PC-9 (cell line): ENCODE results near the gene NAA10. TPM values are rescaled to one million over a fixed set of nuclear protein-coding genes. Genes with fewer than 3 reads are reported as not detected.

ENCODE experiments used
- BruUV-seq: library from RNA; stranded (reverse); fragments of 400-500 nt; replicated peaks from 2 replicates; lab custom pipeline; 2021; lab: Mats Ljungman, UMichigan
- CTCF ChIA-PET: fragments of 300-600 bp; sonication (Branson Sonifier 250); formaldehyde crosslinking; loops from one replicate; lab custom pipeline; 2022; ENCODE audit warnings: antibody characterized with exemption; lab: Charles Lee
- POLR2A ChIA-PET: fragments of 300-600 bp; sonication (Branson Sonifier 250); formaldehyde crosslinking; loops from one replicate; lab custom pipeline; 2022; ENCODE audit warnings: antibody characterized with exemption; ENCODE audit not compliant: unreplicated experiment; lab: Charles Lee
- DNase-seq, 2 experiments: peaks; one replicate each; pipeline versions ENCODE4 v3.0.0 to v3.0.0-alpha.2; 2015 to 2022; ENCODE audit warnings: mixed read lengths in 1 of 2
- H2AFZ ChIP-seq: fragments of 200-600 bp; sonication (generic); 2 replicates; pipeline ENCODE4 v1.8.1; 2017; ENCODE audit warnings: antibody characterized with exemption
- H3F3A ChIP-seq: fragments of 200-600 bp; sonication (generic); 2 replicates; pipeline ENCODE4 v1.8.1; 2017; ENCODE audit warnings: antibody characterized with exemption, mild to moderate bottlenecking, low read depth; ENCODE audit not compliant: insufficient read depth
- H3K27ac ChIP-seq: fragments of 200-600 bp; sonication (generic); 2 replicates; pipeline ENCODE4 v1.6.1; 2016; ENCODE audit warnings: mixed run types
- H3K27me3 ChIP-seq: fragments of 200-600 bp; sonication (generic); 2 replicates; pipeline ENCODE4 v1.6.1; 2016; ENCODE audit warnings: low read depth, mixed run types; ENCODE audit not compliant: insufficient read depth
- H3K36me3 ChIP-seq: fragments of 200-600 bp; sonication (generic); 2 replicates; pipeline ENCODE4 v1.6.1; 2016; ENCODE audit warnings: low read depth, mixed run types
- H3K4me1 ChIP-seq: fragments of 200-600 bp; sonication (generic); replicated peaks from 2 replicates; pipeline ENCODE4 v1.6.1; 2016; ENCODE audit warnings: mixed run types; ENCODE audit not compliant: insufficient read depth
- H3K4me2 ChIP-seq: fragments of 200-600 bp; sonication (generic); 2 replicates; pipeline ENCODE4 v1.6.1; 2017; ENCODE audit warnings: mixed run types
- H3K4me3 ChIP-seq: fragments of 200-600 bp; sonication (generic); 2 replicates; pipeline ENCODE4 v1.6.1; 2016; ENCODE audit warnings: mixed run types
- H3K79me2 ChIP-seq: fragments of 200-600 bp; sonication (generic); 2 replicates; pipeline ENCODE4 v1.6.1; 2017; ENCODE audit warnings: low read depth, mixed run types
- H3K9me2 ChIP-seq: fragments of 200-600 bp; sonication (generic); 2 replicates; pipeline ENCODE4 v1.8.1; 2017; ENCODE audit warnings: mild to moderate bottlenecking; ENCODE audit not compliant: insufficient read depth
- H3K9me3 ChIP-seq: fragments of 200-600 bp; sonication (generic); 2 replicates; pipeline ENCODE4 v1.8.1; 2016; ENCODE audit warnings: low read depth; ENCODE audit not compliant: insufficient read depth
- H4K20me1 ChIP-seq: fragments of 200-600 bp; sonication (generic); 2 replicates; pipeline ENCODE4 v1.8.1; 2017; ENCODE audit not compliant: insufficient read depth
- CTCF ChIP-seq: fragments of 200-600 bp; sonication (generic); conservative IDR thresholded peaks from 2 replicates; pipeline ENCODE4 v1.6.1; 2017; ENCODE audit warnings: mixed run types, antibody characterized with exemption, mild to moderate bottlenecking, moderate library complexity
- EZH2 ChIP-seq: fragments of 200-600 bp; sonication (generic); IDR thresholded peaks from 2 replicates; pipeline ENCODE4 v1.8.0; 2017; ENCODE audit warnings: antibody characterized with exemption, low read depth
- intact Hi-C: fragments of 100-400 bp; cut with micrococcal nuclease; formaldehyde crosslinking; loops from one replicate; pipeline ENCODE4 v1.10.0; 2022; ENCODE audit not compliant: unreplicated experiment
- total RNA-seq: library from RNA; stranded (reverse); gene quantifications from 2 replicates; pipeline ENCODE4 v1.2.3, GENCODE V29; 2021

Gene NAA10
- total RNA-seq, 1 experiment from 2014 or later: 181 TPM

GRCh38 chrX:153885968-153886903 is 48.6 kb downstream of the NAA10 start, which contains the start of gene L1CAM:
Gene L1CAM, minus strand, starts transcription at chrX:153886173. Its CDS starts 10,337 bp downstream, at chrX:153875836.
- intact Hi-C loops: loop anchor here (2.0 to 10.0 kb wide), 4 partner anchors 15 to 181 kb away; partner anchors contain the start of genes IDH3G and SSR4
- Histone ChIP-seq H4K20me1 (no peaks in the 10 kb centered on the region; the same call in 1 of the 2 replicates), H2AFZ (no peak within 1 kb of the TSS)

GRCh38 chrX:153885208-153885787 is 49.5 kb downstream of the NAA10 start:
- H3K27ac ChIP-seq: no peak overlapping the region
- CTCF ChIA-PET: interaction anchor here (0.6 to 1.4 kb wide), 2 partner anchors 120 to 198 kb away, joined by 3 read pairs; partner anchors contain the start of gene SLC6A8
- H4K20me1 ChIP-seq: no peaks in the 10 kb centered on the region; the same call in 1 of the 2 replicates
- H3K27me3 ChIP-seq: peaks cover 11% of the 10 kb centered on the region
- no peak for DNase-seq
- no peak for TF ChIP-seq CTCF
- TF ChIP-seq EZH2: 0 out of 2 replicates have a peak, but pooled peaks have one; percentile 76
- POLR2A ChIA-PET: no interaction called here
- H3K4me2 ChIP-seq: peak overlapping the region; percentile 50; the same call in 1 of the 2 replicates
- H3K36me3 ChIP-seq: no peaks in the 10 kb centered on the region
- no peak overlapping the region for H3K4me3 ChIP-seq
- no peak overlapping the region for H2AFZ ChIP-seq
- no peaks in the 10 kb centered on the region for H3K9me2 ChIP-seq
- H3F3A ChIP-seq: no peaks in the 10 kb centered on the region
- intact Hi-C loops: loop anchor here (2.0 to 10.0 kb wide), 3 partner anchors 44 to 180 kb away; partner anchors contain the start of genes IDH3G and SSR4
- 0 out of 2 replicates have a peak, but pooled peaks cover 12% of the 10 kb centered on the region for H3K4me1 ChIP-seq
- no peaks in the 10 kb centered on the region for H3K9me3 ChIP-seq
- BruUV-seq: no TSS peak
- H3K79me2 ChIP-seq: no peaks in the 10 kb centered on the region

More at GRCh38 chrX:153885968-153886903, 48.6 kb downstream of the NAA10 start, which contains the start of gene L1CAM:
- Histone ChIP-seq H3K4me2 (peak within 1 kb of the TSS; percentile 50), H3K36me3 (no peaks in the 10 kb centered on the region), H3K4me1 (0 out of 2 replicates have a peak, but pooled peaks cover 12% of the 10 kb centered on the region), H3K27ac (no peak within 1 kb of the TSS), H3K4me3 (no peak within 1 kb of the TSS), H3K9me3 (no peaks in the 10 kb centered on the region), H3K27me3 (peaks cover 11% of the 10 kb centered on the region), H3K9me2 (no peaks in the 10 kb centered on the region), H3F3A (no peaks in the 10 kb centered on the region), H3K79me2 (no peaks in the 10 kb centered on the region)
- TF ChIP-seq CTCF (no peak), EZH2 (no peak)
- no peak for DNase-seq
- BruUV-seq: no TSS peak
- CTCF ChIA-PET: no interaction called here
- POLR2A ChIA-PET: interaction anchor here (0.7 kb wide), 1 partner anchor 559 kb away, joined by 3 read pairs; no protein-coding TSS in a partner anchor

- H3K27ac ChIP-seq: no peak overlapping the region
- H3K36me3 ChIP-seq: no peaks in the 10 kb centered on the region
- no TSS peak for BruUV-seq
- no peak for TF ChIP-seq EZH2
- peak; percentile 50; the same call in 1 of the 2 replicates for TF ChIP-seq CTCF
- intact Hi-C loops: loop anchor here (1.0 to 10.0 kb wide), 4 partner anchors 44 to 180 kb away; partner anchors contain the start of genes IDH3G, PLXNB3 and SSR4
- no peaks in the 10 kb centered on the region for H3K9me2 ChIP-seq
- peak overlapping the region; percentile 50; the same call in 1 of the 2 replicates for H3K4me2 ChIP-seq
- H3K79me2 ChIP-seq: no peaks in the 10 kb centered on the region
- no peaks in the 10 kb centered on the region for H3K9me3 ChIP-seq
- H3K27me3 ChIP-seq: peaks cover 11% of the 10 kb centered on the region
- ChIA-PET CTCF (interaction anchor here (0.6 to 1.4 kb wide), 2 partner anchors 51 to 119 kb away, joined by 3 to 5 read pairs; no protein-coding TSS in a partner anchor), POLR2A (no interaction called here)
- H2AFZ ChIP-seq: no peak overlapping the region
- no peaks in the 10 kb centered on the region; the same call in 1 of the 2 replicates for H4K20me1 ChIP-seq
- no peak overlapping the region for H3K4me3 ChIP-seq
- H3K4me1 ChIP-seq: 0 out of 2 replicates have a peak, but pooled peaks cover 12% of the 10 kb centered on the region
- H3F3A ChIP-seq: no peaks in the 10 kb centered on the region
- peak; percentile 37 to 70 for DNase-seq
Measured at GRCh38 chrX:153884590-153884989, 50.2 kb downstream of the NAA10 start.
